ENCODE results near the gene CHD8. TPM values are rescaled to one million over a fixed set of nuclear protein-coding genes. Genes with fewer than 3 reads are reported as not detected.

The CHD8 gene
- total RNA-seq, 3 donors from 2014 or later: 53.8 to 81.4 (median 72.4) TPM

- Histone ChIP-seq H3K4me3 (peak within 1 kb of the TSS; percentile 62 to 71 (median 68)), H3K27me3 (no peaks in the 10 kb centered on the region), H3K36me3 (peaks cover 4% of the 10 kb centered on the region), H3K4me1 (peaks cover 0 to 4% of the 10 kb centered on the region in 2 donors), H3K27ac (peak within 1 kb of the TSS; percentile 79 to 84), H3K9me3 (no peaks in the 10 kb centered on the region)
- DNase-seq (ENCODE audit: low spot score in 2 of 2): peak; percentile 93 to 94
- TF ChIP-seq CTCF (IDR thresholded peaks at IDR 0.05) (peak in 1 of 3 donors; percentile 7), POLR2A (IDR thresholded peaks at IDR 0.05) (peak; percentile 38), POLR2AphosphoS5 (IDR thresholded peaks at IDR 0.05) (peak in 2 of 3 donors; percentile 60 to 83)
- intact Hi-C loops (cut with DNase I; ENCODE audit: low total_unique reads): no loop called here
Measured at GRCh38 chr14:21383848-21384493, 72.0 kb downstream of the CHD8 start, which contains the start of gene SUPT16H. Gene SUPT16H (minus strand): TSS chr14:21384019. CDS start chr14:21383927, 92 bp downstream.

GRCh38 chr14:21382886-21383847 is 72.8 kb downstream of the CHD8 start:
- Histone ChIP-seq H3K9me3 (no peaks in the 10 kb centered on the region), H3K27ac (peak overlapping the region; percentile 79 to 84)

GRCh38 chr14:21382095-21382494 is 73.8 kb downstream of the CHD8 start:
- Histone ChIP-seq H3K9me3 (no peaks in the 10 kb centered on the region), H3K27ac (no peak overlapping the region), H3K4me1 (peaks cover 0 to 4% of the 10 kb centered on the region in 2 donors), H3K27me3 (no peaks in the 10 kb centered on the region), H3K36me3 (peaks cover 4% of the 10 kb centered on the region), H3K4me3 (no peak overlapping the region)
- no peak for DNase-seq (ENCODE audit: low spot score in 2 of 2)
- no peak for TF ChIP-seq CTCF (IDR thresholded peaks at IDR 0.05)
- TF ChIP-seq POLR2A (IDR thresholded peaks at IDR 0.05): no peak
- TF ChIP-seq POLR2AphosphoS5 (IDR thresholded peaks at IDR 0.05): no peak
- intact Hi-C loops (cut with DNase I; ENCODE audit: low total_unique reads): no loop called here

More at GRCh38 chr14:21382886-21383847, 72.8 kb downstream of the CHD8 start:
- Histone ChIP-seq H3K27me3 (no peaks in the 10 kb centered on the region), H3K36me3 (peaks cover 4% of the 10 kb centered on the region), H3K4me3 (peak overlapping the region; percentile 62 to 71 (median 68)), H3K4me1 (peaks cover 0 to 4% of the 10 kb centered on the region in 2 donors)
- intact Hi-C loops (cut with DNase I; ENCODE audit: low total_unique reads): no loop called here
- TF ChIP-seq POLR2AphosphoS5 (IDR thresholded peaks at IDR 0.05) (no peak), POLR2A (IDR thresholded peaks at IDR 0.05) (no peak), CTCF (IDR thresholded peaks at IDR 0.05) (no peak)
- DNase-seq (ENCODE audit: low spot score in 2 of 2): peak in 1 of 2 donors; percentile 22

- H3K27ac ChIP-seq: no peak overlapping the region
- no peaks in the 10 kb centered on the region for H3K9me3 ChIP-seq
- DNase-seq (ENCODE audit: low spot score in 2 of 2): no peak
- TF ChIP-seq CTCF (IDR thresholded peaks at IDR 0.05) (no peak), POLR2A (IDR thresholded peaks at IDR 0.05) (no peak), POLR2AphosphoS5 (IDR thresholded peaks at IDR 0.05) (no peak)
- no peaks in the 10 kb centered on the region for H3K36me3 ChIP-seq
- no peaks in the 10 kb centered on the region for H3K27me3 ChIP-seq
- no peak overlapping the region for H3K4me3 ChIP-seq
- peaks cover 0 to 4% of the 10 kb centered on the region in 2 donors for H3K4me1 ChIP-seq
- intact Hi-C loops (cut with DNase I; ENCODE audit: low total_unique reads): no loop called here
Measured at GRCh38 chr14:21379338-21379737, 76.6 kb downstream of the CHD8 start.

All from breast epithelium (tissue), 4 donors.